GM12878 (cell line): ENCODE results near the gene FOS. TPM values are rescaled to one million over a fixed set of nuclear protein-coding genes. Genes with fewer than 3 reads are reported as not detected.

Source experiments
- ATAC-seq: fragments of 200-7000 bp; cut with Tn5 transposase; 3 replicates; pipeline ENCODE4 v1.9.1; 2020; ENCODE audit warnings: mild to moderate bottlenecking, moderate library complexity
- BruUV-seq: library from RNA; stranded (reverse); fragments of 400-500 nt; replicated peaks from 2 replicates; lab custom pipeline; 2021; lab: Mats Ljungman, UMichigan
- CTCF ChIA-PET: fragments of 300-600 bp; sonication (Branson Sonifier 250); formaldehyde crosslinking; extraction: SDS; loops from one replicate; lab custom pipeline; 2021; ENCODE audit warnings: inconsistent platforms; lab: Yijun Ruan, JAX
- POLR2A ChIA-PET: fragments of 350-600 bp; formaldehyde crosslinking; extraction: SDS; loops from one replicate; lab custom pipeline; 2021; ENCODE audit warnings: inconsistent platforms; lab: Charles Lee
- RAD21 ChIA-PET: fragments of 300-600 bp; sonication (Branson Sonifier 250); formaldehyde crosslinking; loops from one replicate; lab custom pipeline; 2023; ENCODE audit warnings: antibody characterized with exemption; ENCODE audit not compliant: unreplicated experiment; lab: Charles Lee
- SMC1A ChIA-PET: fragments of 300-600 bp; sonication (Branson Sonifier 250); formaldehyde crosslinking; loops from one replicate; lab custom pipeline; 2023; ENCODE audit not compliant: unreplicated experiment, uncharacterized antibody; lab: Charles Lee
- DNase-seq: peaks from one replicate; pipeline ENCODE4 v3.0.0-alpha.2; 2011; ENCODE audit warnings: low read depth, low spot score
- FAIRE-seq: peaks from 3 replicates; lab custom pipeline; 2011; peaks lifted over from hg19 to GRCh38; lab: Jason Lieb, UNC
- H2AFZ ChIP-seq: 2 replicates; pipeline ENCODE4 v1.6.0; 2011; ENCODE audit warnings: low read depth, low read length, control low read depth; ENCODE audit not compliant: control insufficient read depth
- H3K27ac ChIP-seq: 2 replicates; pipeline ENCODE4 v1.5.1; 2011; ENCODE audit warnings: control low read depth; ENCODE audit not compliant: control insufficient read depth, insufficient read depth
- H3K27me3 ChIP-seq, 2 experiments: replicated peaks in 1 of 2; 2 replicates each; pipeline versions ENCODE4 v1.6.0 to v1.6.1; 2011; ENCODE audit warnings: low read length in 1 of 2; ENCODE audit not compliant: control insufficient read depth in 2 of 2, insufficient read depth in 2 of 2
- H3K36me3 ChIP-seq, 2 experiments: 2 replicates each; pipeline ENCODE4 v1.5.1; 2011; ENCODE audit warnings: low read length in 1 of 2; ENCODE audit not compliant: control insufficient read depth in 2 of 2, insufficient read depth in 2 of 2
- H3K4me1 ChIP-seq: 2 replicates; pipeline ENCODE4 v1.6.1; 2011; ENCODE audit warnings: mild to moderate bottlenecking, low read length, moderate library complexity, mixed read lengths; ENCODE audit not compliant: control insufficient read depth, insufficient read depth
- H3K4me2 ChIP-seq: 2 replicates; pipeline ENCODE4 v1.6.0; 2011; ENCODE audit warnings: control low read depth; ENCODE audit not compliant: control insufficient read depth, insufficient read depth
- H3K4me3 ChIP-seq: fragments of 200-600 bp; sonication (generic); 2 replicates; pipeline ENCODE4 v1.5.1; 2016
- H3K79me2 ChIP-seq: 2 replicates; pipeline ENCODE4 v1.6.0; 2011; ENCODE audit warnings: low read length; ENCODE audit not compliant: control insufficient read depth, insufficient read depth
- H3K9ac ChIP-seq: 2 replicates; pipeline ENCODE4 v1.8.0; 2011; ENCODE audit warnings: low read length, control low read depth, mixed read lengths; ENCODE audit not compliant: control insufficient read depth, insufficient read depth
- H3K9me3 ChIP-seq: replicated peaks from 3 replicates; pipeline ENCODE4 v1.5.1; 2011; ENCODE audit warnings: mild to moderate bottlenecking, low read length; ENCODE audit not compliant: control insufficient read depth, insufficient read depth
- H4K20me1 ChIP-seq: 2 replicates; pipeline ENCODE4 v1.6.0; 2011; ENCODE audit not compliant: control insufficient read depth, insufficient read depth
- BACH1 ChIP-seq: fragments of 450-650 bp; IDR thresholded peaks from 2 replicates; pipeline ENCODE4 v1.6.1; 2017; ENCODE audit warnings: mild to moderate bottlenecking, borderline replicate concordance
- BRCA1 ChIP-seq: IDR thresholded peaks from 2 replicates; pipeline ENCODE4 v1.6.1; 2011; ENCODE audit warnings: low read depth, low read length, improper control_type of control experiment
- CBFB ChIP-seq: IDR thresholded peaks from 2 replicates; pipeline ENCODE4 v1.6.1; 2016; ENCODE audit warnings: antibody characterized with exemption, low read depth
- CBX5 ChIP-seq: sonication (generic); IDR thresholded peaks from 2 replicates; pipeline ENCODE4 v1.6.1; 2016; ENCODE audit warnings: low read depth, moderate library complexity, mild to moderate bottlenecking, inconsistent platforms
- CHD1 ChIP-seq: IDR thresholded peaks from 2 replicates; pipeline ENCODE4 v1.6.1; 2012; ENCODE audit warnings: low read depth, low read length, improper control_type of control experiment
- EED ChIP-seq: sonication (generic); IDR thresholded peaks from 2 replicates; pipeline ENCODE4 v1.6.1; 2016; ENCODE audit warnings: antibody characterized with exemption, low read depth
- HDAC2 ChIP-seq: fragments of 200-600 bp; sonication (generic); IDR thresholded peaks from 2 replicates; pipeline ENCODE4 v1.6.1; 2017
- IKZF2 ChIP-seq, 2 experiments: fragments of 450-650 bp; IDR thresholded peaks; 2 replicates each; pipeline ENCODE4 v1.6.1; 2017; ENCODE audit warnings: mild to moderate bottlenecking in 2 of 2, moderate library complexity in 2 of 2
- KLF5 ChIP-seq: fragments of 450-650 bp; IDR thresholded peaks from 2 replicates; pipeline ENCODE4 v1.6.1; 2014; ENCODE audit warnings: mild to moderate bottlenecking; ENCODE audit not compliant: partially characterized antibody
- MYB ChIP-seq: fragments of 150-350 bp; IDR thresholded peaks from 2 replicates; pipeline ENCODE4 v1.6.1; 2014; ENCODE audit warnings: mild to moderate bottlenecking, low read depth, low read length, borderline replicate concordance
- PML ChIP-seq: IDR thresholded peaks from 2 replicates; pipeline ENCODE4 v1.6.1; 2012; ENCODE audit warnings: low read length, inconsistent platforms
- POU2F2 ChIP-seq: IDR thresholded peaks from 3 replicates; pipeline ENCODE4 v1.6.1; 2011; ENCODE audit warnings: low read depth, mild to moderate bottlenecking, low read length, borderline replicate concordance
- RAD51 ChIP-seq: fragments of 450-650 bp; IDR thresholded peaks from 2 replicates; pipeline ENCODE4 v1.6.1; 2016; ENCODE audit warnings: moderate library complexity, mild to moderate bottlenecking, inconsistent platforms
- RUNX3 ChIP-seq: IDR thresholded peaks from 2 replicates; pipeline ENCODE4 v1.6.1; 2012; ENCODE audit warnings: low read length, inconsistent platforms
- USF2 ChIP-seq: IDR thresholded peaks from 2 replicates; pipeline ENCODE4 v1.6.1; 2011; ENCODE audit warnings: low read depth, low read length, improper control_type of control experiment, borderline replicate concordance
- WRNIP1 ChIP-seq: IDR thresholded peaks from 2 replicates; pipeline ENCODE4 v1.6.1; 2011; ENCODE audit warnings: low read depth, low read length, improper control_type of control experiment, borderline replicate concordance
- ZNF217 ChIP-seq: fragments of 450-650 bp; IDR thresholded peaks from 2 replicates; pipeline ENCODE4 v1.6.1; 2017; ENCODE audit warnings: antibody characterized with exemption, mild to moderate bottlenecking
- ZNF622 ChIP-seq: fragments of 450-650 bp; IDR thresholded peaks from 2 replicates; pipeline ENCODE4 v1.6.1; 2017; ENCODE audit warnings: mild to moderate bottlenecking, inconsistent platforms
- WGBS: methylation state at CpG from one replicate; pipeline ENCODE4 v1.1.6; 2016; ENCODE audit warnings: low lambda C conversion rate; ENCODE audit not compliant: insufficient replicate concordance, insufficient coverage; ENCODE audit errors: missing lambda C conversion rate; 5-methylcytosine and 5-hydroxymethylcytosine counted together
- in situ Hi-C: fragments of 300-500 bp; cut with MboI; formaldehyde crosslinking; loops from 9 replicates; pipeline ENCODE4 v1.14.3; 2018; ENCODE audit warnings: mixed read lengths
- intact Hi-C: fragments of 100-400 bp; cut with micrococcal nuclease; formaldehyde crosslinking; loops from one replicate; pipeline ENCODE4 v1.14.2; 2022; ENCODE audit not compliant: unreplicated experiment
- polyA plus RNA-seq, 11 experiments: library from polyadenylated mRNA; depleted of rRNA in 4 of 11; unstranded in 6 of 11; stranded (reverse) in 5 of 11; fragments of >200 nt; fragmentation: Nextera tagmentation in 4 of 11; fragmentation: Illumina TruSeq in 1 of 11; extraction: Ambion mirVana in 4 of 11; extraction: Trizol in 1 of 11; gene quantifications; 1 replicate in 1 of 11; 2 replicates in 10 of 11; pipeline versions ENCODE4 v1.2.1 to v1.2.3, GENCODE V29; 2011 to 2016; ENCODE audit warnings: inconsistent platforms in 2 of 11, missing spikeins in 2 of 11, low read depth in 1 of 11
- total RNA-seq, 4 experiments: library from RNA; depleted of rRNA in 3 of 4; stranded (reverse); fragments of >200 nt in 3 of 4; fragmentation: Illumina TruSeq in 1 of 4; extraction: Trizol in 1 of 4; gene quantifications; 2 replicates each; pipeline versions ENCODE4 v1.2.1 to v1.2.3, GENCODE V29; 2013 to 2021
- TF ChIP-seq, protein P1 (sequence below): fragments of 450-650 bp; IDR thresholded peaks from 2 replicates; pipeline ENCODE4 v1.6.1; 2017; ENCODE audit warnings: mild to moderate bottlenecking
- TF ChIP-seq, protein P2 (sequence below), 3 experiments: IDR thresholded peaks in 2 of 3; conservative IDR thresholded peaks in 1 of 3; 2 replicates each; pipeline ENCODE4 v1.5.1; 2011; ENCODE audit warnings: low read depth in 3 of 3, low read length in 3 of 3, mild to moderate bottlenecking in 3 of 3, control low read depth in 2 of 3, moderate library complexity in 2 of 3, inconsistent platforms in 1 of 3, mixed read lengths in 1 of 3; ENCODE audit not compliant: control insufficient read depth in 2 of 3, insufficient read depth in 1 of 3; ENCODE audit errors: extremely low read depth in 1 of 3
- TF ChIP-seq, protein P3 (sequence below): IDR thresholded peaks from 2 replicates; pipeline ENCODE4 v1.6.1; 2012; ENCODE audit warnings: low read depth, low read length, improper control_type of control experiment

FOS gene
- total and polyA plus RNA-seq, 10 of the 15 experiments (the other 5 are each of a cell fraction or from before 2014, with no cell fraction given) = 0.02 to 0.95 (median 0.38) TPM

DNA sequence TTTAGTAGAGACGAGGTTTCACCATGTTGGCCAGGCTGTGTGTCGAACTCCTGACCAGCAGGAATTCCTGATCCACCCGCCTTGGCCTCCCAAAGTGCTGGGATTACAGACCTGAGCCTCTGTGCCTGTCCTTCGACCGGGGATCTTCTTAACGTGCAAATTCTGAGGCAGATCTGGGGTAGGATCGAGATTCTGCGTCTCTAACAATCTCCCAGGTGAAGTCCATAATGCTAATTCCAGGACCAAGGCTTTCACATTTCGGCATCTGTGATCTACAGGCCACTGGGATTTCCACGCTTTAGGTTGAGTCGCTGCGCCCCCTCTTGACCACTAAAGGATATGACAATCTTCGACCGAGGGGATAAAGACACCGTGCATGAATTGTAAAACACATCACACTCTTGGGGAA is 24.8 kb downstream of the FOS start:
- Histone ChIP-seq H4K20me1 (no peaks in the 10 kb centered on the region), H3K36me3 (no peaks in the 10 kb centered on the region), H3K9me3 (no peaks in the 10 kb centered on the region), H3K27me3 (no peaks in the 10 kb centered on the region), H3K4me1 (peaks cover 8% of the 10 kb centered on the region), H3K79me2 (no peaks in the 10 kb centered on the region), H3K4me3 (no peak overlapping the region), H3K4me2 (no peak overlapping the region), H3K9ac (no peak overlapping the region), H3K27ac (no peak overlapping the region), H2AFZ (no peak overlapping the region)
- ChIA-PET POLR2A (no interaction called here), RAD21 (interaction anchor here (1.0 to 5.8 kb wide), 10 partner anchors 44 to 219 kb away, joined by 3 to 43 read pairs (median 6); partner anchors contain the start of genes BATF and NEK9), SMC1A (interaction anchor here (0.7 to 13.3 kb wide), 18 partner anchors 8 to 442 kb away, joined by 3 to 180 read pairs (median 4); partner anchors contain the start of genes ACYP1 and NEK9), CTCF (interaction anchor here (0.5 to 14.0 kb wide), 21 partner anchors 8 to 694 kb away, joined by 3 to 279 read pairs (median 11); partner anchors contain the start of gene NEK9)
- no peak for DNase-seq
- in situ Hi-C loops = loop anchor here (5.0 to 10.0 kb wide), 2 partner anchors 151 to 171 kb away; no protein-coding TSS in a partner anchor
- intact Hi-C loops = loop anchor here (1.0 to 10.0 kb wide), 2 partner anchors 171 to 359 kb away; no protein-coding TSS in a partner anchor
- ATAC-seq = peak; percentile 68
- WGBS = 22% methylated on average over 15 of the region's 15 CpGs
- peak; percentile 79 for FAIRE-seq
- no TSS peak for BruUV-seq
- TF ChIP-seq MYB (no peak), ZNF217 (no peak), BRCA1 (no peak), RUNX3 (peak; percentile 59), EED (0 out of 2 replicates have a peak, but pooled peaks have one; percentile 41), USF2 (no peak), POU2F2 (0 out of 3 replicates have a peak, but pooled peaks have one; percentile 36), PML (no peak), CBFB (0 out of 2 replicates have a peak, but pooled peaks have one; percentile 25), ZNF622 (no peak), RAD51 (no peak), IKZF2 (IDR thresholded peaks at IDR 0.05) (peak in 1 of 2 experiments; percentile 45; a peak in 2 of 4 replicates), HDAC2 (no peak), WRNIP1 (no peak), CBX5 (no peak), BACH1 (no peak), KLF5 (no peak), CHD1 (no peak)
- TF ChIP-seq, protein P1, sequence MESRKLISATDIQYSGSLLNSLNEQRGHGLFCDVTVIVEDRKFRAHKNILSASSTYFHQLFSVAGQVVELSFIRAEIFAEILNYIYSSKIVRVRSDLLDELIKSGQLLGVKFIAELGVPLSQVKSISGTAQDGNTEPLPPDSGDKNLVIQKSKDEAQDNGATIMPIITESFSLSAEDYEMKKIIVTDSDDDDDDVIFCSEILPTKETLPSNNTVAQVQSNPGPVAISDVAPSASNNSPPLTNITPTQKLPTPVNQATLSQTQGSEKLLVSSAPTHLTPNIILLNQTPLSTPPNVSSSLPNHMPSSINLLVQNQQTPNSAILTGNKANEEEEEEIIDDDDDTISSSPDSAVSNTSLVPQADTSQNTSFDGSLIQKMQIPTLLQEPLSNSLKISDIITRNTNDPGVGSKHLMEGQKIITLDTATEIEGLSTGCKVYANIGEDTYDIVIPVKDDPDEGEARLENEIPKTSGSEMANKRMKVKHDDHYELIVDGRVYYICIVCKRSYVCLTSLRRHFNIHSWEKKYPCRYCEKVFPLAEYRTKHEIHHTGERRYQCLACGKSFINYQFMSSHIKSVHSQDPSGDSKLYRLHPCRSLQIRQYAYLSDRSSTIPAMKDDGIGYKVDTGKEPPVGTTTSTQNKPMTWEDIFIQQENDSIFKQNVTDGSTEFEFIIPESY = no peak
- TF ChIP-seq, protein P2, sequence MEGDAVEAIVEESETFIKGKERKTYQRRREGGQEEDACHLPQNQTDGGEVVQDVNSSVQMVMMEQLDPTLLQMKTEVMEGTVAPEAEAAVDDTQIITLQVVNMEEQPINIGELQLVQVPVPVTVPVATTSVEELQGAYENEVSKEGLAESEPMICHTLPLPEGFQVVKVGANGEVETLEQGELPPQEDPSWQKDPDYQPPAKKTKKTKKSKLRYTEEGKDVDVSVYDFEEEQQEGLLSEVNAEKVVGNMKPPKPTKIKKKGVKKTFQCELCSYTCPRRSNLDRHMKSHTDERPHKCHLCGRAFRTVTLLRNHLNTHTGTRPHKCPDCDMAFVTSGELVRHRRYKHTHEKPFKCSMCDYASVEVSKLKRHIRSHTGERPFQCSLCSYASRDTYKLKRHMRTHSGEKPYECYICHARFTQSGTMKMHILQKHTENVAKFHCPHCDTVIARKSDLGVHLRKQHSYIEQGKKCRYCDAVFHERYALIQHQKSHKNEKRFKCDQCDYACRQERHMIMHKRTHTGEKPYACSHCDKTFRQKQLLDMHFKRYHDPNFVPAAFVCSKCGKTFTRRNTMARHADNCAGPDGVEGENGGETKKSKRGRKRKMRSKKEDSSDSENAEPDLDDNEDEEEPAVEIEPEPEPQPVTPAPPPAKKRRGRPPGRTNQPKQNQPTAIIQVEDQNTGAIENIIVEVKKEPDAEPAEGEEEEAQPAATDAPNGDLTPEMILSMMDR (IDR thresholded peaks at IDR 0.05 in 2 of 3, conservative IDR thresholded peaks at IDR 0.05 in 1 of 3; ENCODE audit: control insufficient read depth in 2 of 3, extremely low read depth in 1 of 3, insufficient read depth in 1 of 3, low read depth in 3 of 3, low read length in 3 of 3) = peak; percentile 72 to 92 (median 79)
- TF ChIP-seq, protein P3, sequence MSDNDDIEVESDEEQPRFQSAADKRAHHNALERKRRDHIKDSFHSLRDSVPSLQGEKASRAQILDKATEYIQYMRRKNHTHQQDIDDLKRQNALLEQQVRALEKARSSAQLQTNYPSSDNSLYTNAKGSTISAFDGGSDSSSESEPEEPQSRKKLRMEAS = no peak
